HUES48 (cell line): ENCODE results near the gene PTPRB.

Source experiments
- H3K27ac ChIP-seq: one replicate; pipeline ENCODE4 v1.7.0; 2013; ENCODE audit warnings: low read depth, low read length, inconsistent platforms
- H3K27me3 ChIP-seq: 2 replicates; pipeline ENCODE4 v1.6.1; 2013; ENCODE audit warnings: mild to moderate bottlenecking, low read length; ENCODE audit not compliant: control insufficient read depth, insufficient read depth
- H3K36me3 ChIP-seq: 2 replicates; pipeline ENCODE4 v1.6.1; 2013; ENCODE audit warnings: low read length; ENCODE audit not compliant: control insufficient read depth, insufficient read depth
- H3K4me1 ChIP-seq: 2 replicates; pipeline ENCODE4 v1.6.1; 2013; ENCODE audit warnings: mild to moderate bottlenecking, low read length; ENCODE audit not compliant: control insufficient read depth, insufficient read depth
- H3K4me3 ChIP-seq: 2 replicates; pipeline ENCODE4 v1.5.1; 2013; ENCODE audit warnings: mild to moderate bottlenecking, low read depth, low read length
- H3K9ac ChIP-seq: 2 replicates; pipeline ENCODE4 v1.6.1; 2013; ENCODE audit warnings: mild to moderate bottlenecking, low read depth, low read length, moderate library complexity
- H3K9me3 ChIP-seq: 2 replicates; pipeline ENCODE4 v1.6.1; 2013; ENCODE audit warnings: low read length; ENCODE audit not compliant: control insufficient read depth, insufficient read depth

The PTPRB gene

GRCh38 chr12:70560671-70561070 lies 76.6 kb downstream of the PTPRB start:
- Histone ChIP-seq H3K36me3 (no peaks in the 10 kb centered on the region), H3K9ac (no peak overlapping the region), H3K27me3 (no peaks in the 10 kb centered on the region), H3K4me3 (no peak overlapping the region), H3K4me1 (no peaks in the 10 kb centered on the region), H3K9me3 (no peaks in the 10 kb centered on the region), H3K27ac (no peak overlapping the region)

GRCh38 chr12:70559390-70559789 lies 77.8 kb downstream of the PTPRB start:
- Histone ChIP-seq H3K27ac (no peak overlapping the region), H3K27me3 (no peaks in the 10 kb centered on the region), H3K9ac (no peak overlapping the region), H3K9me3 (no peaks in the 10 kb centered on the region), H3K4me3 (no peak overlapping the region), H3K36me3 (no peaks in the 10 kb centered on the region), H3K4me1 (0 out of 2 replicates have a peak, but pooled peaks cover 8% of the 10 kb centered on the region)

- no peak overlapping the region for H3K4me3 ChIP-seq
- H3K4me1 ChIP-seq = 0 out of 2 replicates have a peak, but pooled peaks cover 8% of the 10 kb centered on the region
- H3K27ac ChIP-seq = no peak overlapping the region
- no peaks in the 10 kb centered on the region for H3K27me3 ChIP-seq
- no peak overlapping the region for H3K9ac ChIP-seq
- no peaks in the 10 kb centered on the region for H3K36me3 ChIP-seq
- H3K9me3 ChIP-seq = no peaks in the 10 kb centered on the region
Observed at GRCh38 chr12:70557583-70558191, 79.5 kb downstream of the PTPRB start.

- H3K9ac ChIP-seq = no peak overlapping the region
- 0 out of 2 replicates have a peak, but pooled peaks cover 8% of the 10 kb centered on the region for H3K4me1 ChIP-seq
- no peaks in the 10 kb centered on the region for H3K27me3 ChIP-seq
- H3K9me3 ChIP-seq = no peaks in the 10 kb centered on the region
- no peaks in the 10 kb centered on the region for H3K36me3 ChIP-seq
- H3K27ac ChIP-seq = no peak overlapping the region
- H3K4me3 ChIP-seq = no peak overlapping the region
Observed at GRCh38 chr12:70556179-70556869, 80.9 kb downstream of the PTPRB start.

GRCh38 chr12:70555081-70555480 lies 82.1 kb downstream of the PTPRB start:
- Histone ChIP-seq H3K4me3 (no peak overlapping the region), H3K9ac (no peak overlapping the region), H3K9me3 (no peaks in the 10 kb centered on the region), H3K27me3 (no peaks in the 10 kb centered on the region), H3K27ac (no peak overlapping the region), H3K4me1 (0 out of 2 replicates have a peak, but pooled peaks cover 8% of the 10 kb centered on the region), H3K36me3 (no peaks in the 10 kb centered on the region)

- Histone ChIP-seq H3K36me3 (no peaks in the 10 kb centered on the region), H3K9me3 (no peaks in the 10 kb centered on the region), H3K9ac (no peak overlapping the region), H3K4me3 (no peak overlapping the region), H3K27ac (no peak overlapping the region), H3K4me1 (0 out of 2 replicates have a peak, but pooled peaks cover 8% of the 10 kb centered on the region), H3K27me3 (no peaks in the 10 kb centered on the region)
Observed at GRCh38 chr12:70553391-70553859, 83.8 kb downstream of the PTPRB start.

- no peaks in the 10 kb centered on the region for H3K9me3 ChIP-seq
Observed at GRCh38 chr12:70551731-70552130, 85.5 kb downstream of the PTPRB start.

GRCh38 chr12:70550180-70550577 lies 87.0 kb downstream of the PTPRB start:
- Histone ChIP-seq H3K27ac (no peak overlapping the region), H3K4me1 (0 out of 2 replicates have a peak, but pooled peaks cover 4% of the 10 kb centered on the region), H3K36me3 (no peaks in the 10 kb centered on the region), H3K4me3 (no peak overlapping the region), H3K27me3 (no peaks in the 10 kb centered on the region), H3K9ac (no peak overlapping the region), H3K9me3 (no peaks in the 10 kb centered on the region)

More at GRCh38 chr12:70551731-70552130, 85.5 kb downstream of the PTPRB start:
- Histone ChIP-seq H3K36me3 (no peaks in the 10 kb centered on the region), H3K27me3 (no peaks in the 10 kb centered on the region), H3K9ac (no peak overlapping the region), H3K4me3 (no peak overlapping the region), H3K4me1 (0 out of 2 replicates have a peak, but pooled peaks cover 8% of the 10 kb centered on the region), H3K27ac (no peak overlapping the region)

- no peaks in the 10 kb centered on the region for H3K4me1 ChIP-seq
- H3K36me3 ChIP-seq = no peaks in the 10 kb centered on the region
- H3K9me3 ChIP-seq = no peaks in the 10 kb centered on the region
- no peaks in the 10 kb centered on the region for H3K27me3 ChIP-seq
- H3K4me3 ChIP-seq = no peak overlapping the region
- no peak overlapping the region for H3K27ac ChIP-seq
- no peak overlapping the region for H3K9ac ChIP-seq
Observed at GRCh38 chr12:70549340-70550179, 87.7 kb downstream of the PTPRB start.

- Histone ChIP-seq H3K4me1 (peaks cover 5% of the 10 kb centered on the region; the same call in 1 of the 2 replicates), H3K4me3 (no peak overlapping the region), H3K9ac (no peak overlapping the region), H3K27me3 (no peaks in the 10 kb centered on the region), H3K9me3 (no peaks in the 10 kb centered on the region), H3K36me3 (no peaks in the 10 kb centered on the region), H3K27ac (no peak overlapping the region)
Observed at GRCh38 chr12:70543444-70543843, 93.8 kb downstream of the PTPRB start.
